ENCODE results near the gene TRANK1.

DNA sequence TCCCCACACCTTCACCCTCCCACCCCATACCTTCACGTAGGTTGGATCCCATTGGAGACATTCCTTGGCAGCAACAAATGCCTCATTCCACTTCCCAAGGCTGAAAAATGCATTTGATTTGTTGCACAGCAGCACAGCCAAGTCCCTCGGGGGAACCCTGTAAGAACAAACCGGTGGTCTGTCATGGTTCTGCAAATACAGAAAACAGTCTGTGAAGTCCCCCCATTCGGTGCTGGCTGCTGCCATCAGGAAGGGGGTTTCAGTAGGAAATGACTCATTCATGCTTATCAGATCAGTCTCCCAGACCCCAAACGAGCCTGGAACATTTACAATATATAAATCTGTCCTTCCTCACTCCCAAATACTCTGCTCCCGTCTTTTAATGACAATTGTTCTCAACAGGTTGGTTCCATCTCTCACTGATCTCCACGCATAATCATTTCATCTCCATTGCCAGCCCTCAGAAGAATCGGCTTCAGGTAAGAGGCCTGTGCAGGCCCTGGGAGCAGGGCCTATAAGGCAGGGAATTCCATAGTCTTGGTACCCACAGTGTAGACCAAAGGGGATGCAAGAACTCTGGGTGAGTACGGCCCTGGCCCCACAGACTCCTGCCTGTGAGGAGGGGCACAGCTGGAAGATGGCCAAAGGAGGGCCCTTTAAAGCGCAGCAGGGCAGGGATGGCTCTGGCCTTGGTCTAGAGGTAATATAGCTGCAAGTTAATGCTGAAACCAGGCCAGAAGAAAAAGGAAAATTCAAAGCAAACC, 41.6 kb downstream of the TRANK1 start:
- TF ChIP-seq, protein P1, sequence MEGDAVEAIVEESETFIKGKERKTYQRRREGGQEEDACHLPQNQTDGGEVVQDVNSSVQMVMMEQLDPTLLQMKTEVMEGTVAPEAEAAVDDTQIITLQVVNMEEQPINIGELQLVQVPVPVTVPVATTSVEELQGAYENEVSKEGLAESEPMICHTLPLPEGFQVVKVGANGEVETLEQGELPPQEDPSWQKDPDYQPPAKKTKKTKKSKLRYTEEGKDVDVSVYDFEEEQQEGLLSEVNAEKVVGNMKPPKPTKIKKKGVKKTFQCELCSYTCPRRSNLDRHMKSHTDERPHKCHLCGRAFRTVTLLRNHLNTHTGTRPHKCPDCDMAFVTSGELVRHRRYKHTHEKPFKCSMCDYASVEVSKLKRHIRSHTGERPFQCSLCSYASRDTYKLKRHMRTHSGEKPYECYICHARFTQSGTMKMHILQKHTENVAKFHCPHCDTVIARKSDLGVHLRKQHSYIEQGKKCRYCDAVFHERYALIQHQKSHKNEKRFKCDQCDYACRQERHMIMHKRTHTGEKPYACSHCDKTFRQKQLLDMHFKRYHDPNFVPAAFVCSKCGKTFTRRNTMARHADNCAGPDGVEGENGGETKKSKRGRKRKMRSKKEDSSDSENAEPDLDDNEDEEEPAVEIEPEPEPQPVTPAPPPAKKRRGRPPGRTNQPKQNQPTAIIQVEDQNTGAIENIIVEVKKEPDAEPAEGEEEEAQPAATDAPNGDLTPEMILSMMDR (IDR thresholded peaks at IDR 0.05) = no peak
- TF ChIP-seq EP300 (IDR thresholded peaks at IDR 0.05) = no peak

Measured in upper lobe of left lung (tissue), 4 donors.